Gastroesophageal sphincter (tissue), 3 donors: ENCODE measurements around the gene NUDT4.

Experiments used
- EP300 ChIP-seq: sonication (generic); formaldehyde crosslinking; IDR thresholded peaks from one replicate; pipeline ENCODE4 v1.6.1; 2017; ENCODE audit warnings: antibody characterized with exemption, mild to moderate bottlenecking
- POLR2A ChIP-seq, 2 donors: fragments of 450-650 bp; IDR thresholded peaks; one replicate each; pipeline ENCODE4 v1.6.1; 2017; ENCODE audit warnings: antibody characterized with exemption in 2 of 2, mild to moderate bottlenecking in 2 of 2, moderate library complexity in 1 of 2
- POLR2AphosphoS5 ChIP-seq: sonication (generic); formaldehyde crosslinking; IDR thresholded peaks from one replicate; pipeline ENCODE4 v1.6.1; 2017; ENCODE audit warnings: antibody characterized with exemption
- TF ChIP-seq, protein P1 (sequence below), 4 experiments: fragments of 200-600 bp in 2 of 4; fragments of 450-650 bp in 2 of 4; sonication (generic) in 1 of 4; IDR thresholded peaks; one replicate each; pipeline ENCODE4 v1.5.1; 2017 to 2019; ENCODE audit warnings: antibody characterized with exemption in 4 of 4, mild to moderate bottlenecking in 2 of 4, moderate library complexity in 2 of 4

DNA sequence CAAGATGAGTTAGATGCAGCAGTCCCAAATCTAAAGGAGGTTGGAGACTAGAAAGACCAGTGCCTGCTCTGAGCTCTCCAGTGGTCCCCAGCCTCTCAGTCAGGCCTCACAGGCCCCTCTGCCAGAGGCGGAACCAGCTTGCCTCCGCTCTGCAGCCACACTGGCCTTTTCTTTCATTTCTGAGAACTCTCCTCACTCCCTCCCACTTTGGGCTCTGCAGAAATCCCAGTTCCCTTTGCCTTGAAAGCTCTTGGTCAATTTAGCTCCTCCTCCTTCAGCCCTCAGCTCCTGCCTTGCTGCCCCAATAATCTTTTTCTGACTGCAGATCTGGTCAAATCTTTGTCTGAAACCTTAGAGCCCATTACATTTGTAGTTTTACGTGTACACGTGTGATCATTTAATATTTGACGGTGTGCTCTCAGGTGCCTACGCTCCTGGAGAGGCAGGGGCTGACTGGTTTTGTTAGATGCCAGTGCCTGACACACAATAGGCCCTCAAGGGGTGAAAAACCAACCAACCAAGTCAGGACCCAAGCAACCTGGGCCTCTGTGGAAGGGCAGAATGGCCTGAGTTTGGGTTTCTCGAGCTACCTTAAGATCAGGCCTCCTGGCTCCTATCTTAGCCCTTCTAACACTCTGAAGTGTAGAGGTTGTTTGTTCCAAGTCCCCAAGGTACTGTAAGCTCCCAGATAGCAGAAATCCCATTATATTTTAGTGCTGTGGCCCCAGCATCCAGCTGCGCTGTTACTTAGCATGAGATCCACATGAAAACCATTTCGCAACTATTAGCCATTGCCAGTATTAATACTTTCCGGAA is 1.1 kb upstream of the NUDT4 start:
- TF ChIP-seq, protein P1, sequence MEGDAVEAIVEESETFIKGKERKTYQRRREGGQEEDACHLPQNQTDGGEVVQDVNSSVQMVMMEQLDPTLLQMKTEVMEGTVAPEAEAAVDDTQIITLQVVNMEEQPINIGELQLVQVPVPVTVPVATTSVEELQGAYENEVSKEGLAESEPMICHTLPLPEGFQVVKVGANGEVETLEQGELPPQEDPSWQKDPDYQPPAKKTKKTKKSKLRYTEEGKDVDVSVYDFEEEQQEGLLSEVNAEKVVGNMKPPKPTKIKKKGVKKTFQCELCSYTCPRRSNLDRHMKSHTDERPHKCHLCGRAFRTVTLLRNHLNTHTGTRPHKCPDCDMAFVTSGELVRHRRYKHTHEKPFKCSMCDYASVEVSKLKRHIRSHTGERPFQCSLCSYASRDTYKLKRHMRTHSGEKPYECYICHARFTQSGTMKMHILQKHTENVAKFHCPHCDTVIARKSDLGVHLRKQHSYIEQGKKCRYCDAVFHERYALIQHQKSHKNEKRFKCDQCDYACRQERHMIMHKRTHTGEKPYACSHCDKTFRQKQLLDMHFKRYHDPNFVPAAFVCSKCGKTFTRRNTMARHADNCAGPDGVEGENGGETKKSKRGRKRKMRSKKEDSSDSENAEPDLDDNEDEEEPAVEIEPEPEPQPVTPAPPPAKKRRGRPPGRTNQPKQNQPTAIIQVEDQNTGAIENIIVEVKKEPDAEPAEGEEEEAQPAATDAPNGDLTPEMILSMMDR (IDR thresholded peaks at IDR 0.05), result no peak
- no peak for TF ChIP-seq POLR2A (IDR thresholded peaks at IDR 0.05)
- no peak for TF ChIP-seq EP300
- TF ChIP-seq POLR2AphosphoS5, result no peak
